Lung microvascular endothelial cell (primary cell): ENCODE measurements around the gene COMT. TPM values are rescaled to one million over a fixed set of nuclear protein-coding genes. Genes with fewer than 3 reads are reported as not detected.

Experiments used
- DNase-seq, 2 donors: peaks; one replicate each; pipeline versions ENCODE4 v3.0.0 to v3.0.0-alpha.2; 2010; ENCODE audit warnings: low read depth in 2 of 2
- total RNA-seq: library from RNA; depleted of rRNA; stranded (reverse); fragments of >200 nt; gene quantifications from 2 replicates; pipeline ENCODE4 v1.2.1, GENCODE V29; 2014

Gene COMT
- total RNA-seq, 1 donor from 2014 or later: 628 TPM

- no peak for DNase-seq
These were observed 68.2 kb downstream of the COMT start for GRCh38 chr22:20009582-20010306.

DNA sequence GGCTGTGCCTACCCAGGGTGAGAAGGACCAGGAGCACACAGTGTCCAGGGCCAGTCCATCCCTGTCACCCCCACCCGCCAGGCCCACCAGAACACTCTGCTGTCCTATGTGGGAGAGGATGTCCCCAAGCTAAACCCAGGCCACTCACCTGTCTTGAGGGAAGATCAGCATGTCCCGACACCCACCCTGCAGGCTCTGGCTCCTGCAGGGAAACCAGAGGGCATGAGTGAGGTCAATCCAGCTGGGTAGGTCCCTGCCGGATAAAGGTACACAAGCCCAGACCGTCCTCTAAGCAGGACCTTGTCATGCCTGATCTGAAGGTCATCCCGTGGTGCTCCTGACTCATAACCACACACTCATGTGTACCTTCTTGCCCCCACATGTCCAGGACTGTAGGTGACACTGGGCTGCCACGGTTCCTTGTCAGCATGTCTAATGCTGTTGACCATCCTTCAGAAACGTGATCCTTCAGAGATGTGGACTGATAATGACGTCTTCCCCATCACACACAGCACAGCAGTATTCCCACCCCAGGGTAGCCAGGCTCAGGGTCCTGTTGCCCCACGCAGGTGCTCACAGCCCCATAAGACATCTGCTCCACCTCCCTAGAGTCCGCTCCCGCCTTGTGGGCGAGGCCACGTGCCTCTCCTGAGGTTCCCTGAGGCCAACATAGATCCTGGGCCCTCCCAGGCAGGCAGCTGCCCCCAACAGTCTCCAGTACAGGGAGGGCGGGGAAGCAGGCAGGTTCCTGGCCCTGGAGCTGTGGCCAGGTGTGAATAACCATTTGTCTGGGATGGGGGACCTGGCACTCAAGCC is 68.9 kb downstream of the COMT start:
- DNase-seq: no peak

GRCh38 chr22:20011123-20011992 is 69.8 kb downstream of the COMT start:
- DNase-seq: no peak

DNA sequence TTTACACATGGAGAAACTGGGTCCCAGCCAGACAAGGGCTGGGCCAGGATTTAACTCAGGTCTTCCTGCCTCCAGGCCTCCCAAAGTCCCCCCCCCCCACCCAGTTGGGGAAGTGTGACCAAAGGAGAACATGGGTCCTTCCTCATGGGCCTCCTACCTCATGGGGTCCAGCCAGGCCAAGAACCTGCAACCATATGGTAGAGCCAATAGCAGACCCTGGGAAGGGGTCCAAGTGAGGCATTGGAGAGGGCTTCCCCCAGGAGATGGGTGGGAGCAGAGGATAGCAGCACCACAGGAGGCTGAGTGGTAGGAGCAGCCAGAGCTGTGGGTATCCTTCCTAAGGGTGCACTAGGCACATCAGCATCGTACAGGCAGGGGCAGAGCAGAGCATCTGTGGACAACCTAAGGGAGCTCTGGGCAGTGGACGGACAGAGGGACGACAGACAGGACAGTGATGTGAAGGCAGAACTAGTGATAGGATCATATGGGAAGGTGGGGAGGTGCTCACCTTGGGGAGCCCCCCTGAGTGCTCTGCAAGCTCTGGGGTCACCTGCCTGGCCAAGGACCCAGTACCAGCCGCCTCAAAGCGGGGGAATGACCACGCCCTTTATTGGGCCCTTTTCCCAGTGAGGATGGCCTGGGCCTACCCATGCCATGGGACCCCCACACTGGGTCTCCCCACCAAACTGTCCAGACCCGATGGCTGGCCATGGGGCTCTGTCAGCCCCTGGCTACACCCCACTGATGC is 70.6 kb downstream of the COMT start:
- DNase-seq: no peak

DNA sequence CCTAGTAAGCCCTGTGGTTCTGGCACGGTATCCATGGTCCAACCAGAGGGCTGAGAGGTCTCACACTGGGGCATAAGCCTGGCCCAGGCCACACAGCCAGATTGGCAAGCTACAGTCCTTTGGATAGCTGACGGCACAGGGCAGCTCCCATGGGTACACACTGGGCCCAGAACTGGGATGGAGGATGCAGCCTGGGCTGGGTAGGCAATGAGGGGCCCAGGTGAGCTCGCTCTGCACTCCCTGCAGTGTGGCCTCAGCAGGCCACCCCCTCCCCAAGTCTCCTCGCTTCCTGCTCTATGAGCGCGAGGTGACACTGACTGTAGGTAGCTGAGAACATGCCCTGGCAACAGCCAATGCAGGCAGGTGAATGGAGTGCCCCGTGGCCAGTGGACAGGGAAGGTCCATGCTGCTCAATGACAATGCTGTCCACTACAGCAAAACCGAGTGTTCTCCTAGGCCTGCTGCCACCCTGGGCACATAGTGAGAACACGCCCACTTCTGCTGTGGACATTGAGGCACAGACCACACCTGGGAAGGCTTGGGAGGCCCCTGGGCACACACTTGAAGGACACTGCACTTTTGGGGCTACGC is 71.3 kb downstream of the COMT start:
- no peak for DNase-seq

DNA sequence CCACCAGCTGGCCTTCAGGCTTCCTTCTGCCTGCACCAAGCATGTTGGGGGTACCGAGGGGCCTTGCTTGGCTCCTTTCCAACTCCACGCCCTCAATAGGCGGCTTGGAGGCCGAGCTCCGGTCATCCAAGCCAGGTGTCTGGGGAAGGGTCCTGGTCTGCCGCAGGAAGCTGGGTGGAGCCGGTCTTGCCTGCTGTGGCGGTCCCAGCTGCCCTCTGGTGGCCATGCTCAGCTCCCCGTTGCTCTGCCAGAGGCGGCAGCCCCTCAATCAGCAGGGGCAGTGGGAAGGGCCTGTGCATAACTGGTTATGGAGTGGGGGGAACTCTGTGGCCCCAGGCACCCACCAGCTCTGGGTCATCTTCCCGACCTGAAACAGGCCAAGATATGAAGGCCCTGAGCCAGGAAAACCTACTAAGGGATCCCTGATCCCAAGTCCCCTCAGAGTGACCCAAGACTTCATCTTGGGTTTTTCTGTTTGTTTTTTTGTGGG is 71.9 kb downstream of the COMT start:
- DNase-seq: peak; percentile 71 to 85

DNA sequence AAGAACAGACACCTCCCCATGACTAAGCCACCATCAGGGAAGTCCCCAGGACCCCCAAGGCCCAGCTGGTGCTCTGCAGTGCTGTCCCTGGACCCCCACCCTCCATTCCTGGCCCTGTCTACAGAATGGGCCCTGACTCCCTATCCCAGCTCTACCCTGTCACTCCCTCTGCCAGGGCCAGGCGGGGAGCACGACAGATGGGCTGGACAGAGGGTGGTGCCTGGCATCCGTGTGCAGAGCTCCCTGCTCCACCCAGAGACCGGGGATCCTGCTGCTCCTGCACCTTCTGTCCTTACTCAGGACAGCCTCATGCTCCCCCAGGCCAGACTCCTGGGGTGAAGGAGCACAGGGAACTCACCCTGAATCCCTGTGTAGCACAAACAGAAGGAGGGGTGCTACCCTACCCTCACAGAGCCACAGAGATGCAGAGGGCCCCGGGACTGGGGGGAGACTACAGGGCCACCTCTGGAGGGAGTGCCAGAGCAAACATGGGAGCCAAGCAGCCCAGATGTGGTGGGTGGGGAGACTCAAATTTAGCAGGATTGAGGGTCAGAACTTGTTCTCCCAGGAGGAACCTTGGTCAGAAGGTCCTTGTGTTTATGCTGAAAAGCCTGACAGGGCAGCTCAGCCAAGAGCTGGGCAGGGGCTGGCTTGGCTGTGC is 73.1 kb downstream of the COMT start:
- no peak for DNase-seq

- DNase-seq: no peak
These were observed 73.6 kb downstream of the COMT start for GRCh38 chr22:20015187-20015625.

GRCh38 chr22:20015971-20016733 is 74.6 kb downstream of the COMT start:
- peak; percentile 32 to 45 for DNase-seq

DNA sequence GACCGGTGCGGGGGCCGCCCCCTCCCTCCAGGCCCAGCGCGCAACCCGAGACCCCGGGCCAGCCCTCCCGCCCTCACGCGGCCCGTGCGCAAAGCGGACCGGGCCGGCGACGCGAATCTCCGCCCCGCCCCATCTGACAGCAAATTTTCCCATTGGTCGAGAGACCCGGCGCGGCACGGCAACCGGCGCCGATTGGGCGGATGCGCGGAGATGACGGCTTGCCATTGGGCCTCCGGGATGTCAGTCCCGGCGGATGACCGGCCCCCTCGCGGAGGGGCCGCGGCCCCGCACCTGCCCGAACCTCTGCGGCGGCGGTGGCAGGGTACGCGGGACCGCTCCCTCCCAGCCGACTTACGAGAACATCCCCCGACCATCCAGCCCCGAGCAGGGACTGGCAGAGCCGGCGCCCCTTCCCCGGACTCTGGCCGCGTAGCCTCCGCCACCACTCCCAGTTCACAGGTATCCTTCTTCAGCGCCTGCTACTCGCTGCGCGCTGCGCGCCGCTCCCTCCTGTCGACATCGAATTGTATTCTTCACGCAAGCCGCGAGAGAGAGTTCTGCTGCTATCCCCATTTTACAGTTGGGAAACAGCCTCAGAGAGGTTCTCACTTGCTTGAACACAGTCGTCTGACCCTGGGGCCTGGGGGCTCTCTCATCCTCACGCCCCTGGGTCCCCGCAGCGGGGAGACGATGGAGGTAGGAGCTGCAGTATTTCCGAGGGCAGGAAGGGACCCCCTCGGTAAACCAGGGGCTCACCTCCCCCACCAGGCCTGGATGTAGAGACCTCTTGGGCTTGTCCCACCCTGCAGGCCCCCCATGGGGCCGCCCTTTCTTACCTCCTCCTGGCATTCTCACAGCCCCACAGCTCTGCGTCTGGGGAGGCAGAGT is 75.4 kb downstream of the COMT start, which contains the start of gene ARVCF:
ARVCF (minus strand) TSS at position 90 of the 888 bp plus-strand sequence. CDS start 26,029 bp downstream, outside the sequence.
- peak; percentile 91 to 95 for DNase-seq

GRCh38 chr22:20017622-20017958 is 76.0 kb downstream of the COMT start:
- DNase-seq: no peak

GRCh38 chr22:20018001-20018400 is 76.4 kb downstream of the COMT start:
- no peak for DNase-seq

Other genes starting within 250 kb of the COMT start
- gene SEPTIN5, start 227.3 kb upstream of the COMT start, total RNA-seq: 14.8 and 19.8 TPM in 2 replicates
- 2.6 and 3.0 TPM in 2 replicates for gene GP1BB, start 218.2 kb upstream of the COMT start, total RNA-seq
- gene TBX1, start 181.0 kb upstream of the COMT start, total RNA-seq: 29.0 and 74.2 TPM in 2 replicates
- 3.5 and 4.4 TPM in 2 replicates for gene GNB1L, start 86.9 kb upstream of the COMT start, total RNA-seq
- gene RTL10, start 86.9 kb upstream of the COMT start, total RNA-seq: 17.7 and 25.8 TPM in 2 replicates
- 55.6 and 63.5 TPM in 2 replicates for gene TXNRD2, start within 50 bp of the COMT start, total RNA-seq
- gene ARVCF, start 75.1 kb downstream of the COMT start, total RNA-seq: 46.0 and 72.0 TPM in 2 replicates
- 42.3 and 46.8 TPM in 2 replicates for gene TANGO2, start 79.3 kb downstream of the COMT start, total RNA-seq
- gene DGCR8, start 138.5 kb downstream of the COMT start, total RNA-seq: 17.4 and 23.2 TPM in 2 replicates
- gene RANBP1, start 174.3 kb downstream of the COMT start, total RNA-seq: 99.2 and 108 TPM in 2 replicates
- 24.0 and 31.0 TPM in 2 replicates for gene TRMT2A, start 175.5 kb downstream of the COMT start, total RNA-seq
- 2.8 and 4.2 TPM in 2 replicates for gene ZDHHC8, start 190.0 kb downstream of the COMT start, total RNA-seq
- 3.5 and 3.6 TPM in 2 replicates for gene CCDC188, start 209.3 kb downstream of the COMT start, total RNA-seq